Neuronal stem cell (in vitro differentiated cells): ENCODE data around the gene SPOCD1.

Source experiments
- DNase-seq: peaks from one replicate; pipeline ENCODE4 v3.0.0-alpha.2; 2013; ENCODE audit warnings: low spot score
- H2AFZ ChIP-seq: one replicate; pipeline ENCODE4 v1.6.1; 2013; ENCODE audit warnings: mild to moderate bottlenecking, low read length, inconsistent platforms
- H2AK5ac ChIP-seq: 2 replicates; pipeline ENCODE4 v1.6.1; 2013; ENCODE audit warnings: low read depth, mild to moderate bottlenecking, inconsistent platforms, low read length, moderate library complexity, mixed read lengths
- H2BK120ac ChIP-seq: 2 replicates; pipeline ENCODE4 v1.6.1; 2013; ENCODE audit warnings: low read depth, mild to moderate bottlenecking, inconsistent platforms, low read length, moderate library complexity, mixed read lengths
- H2BK12ac ChIP-seq: one replicate; pipeline ENCODE4 v1.6.1; 2013; ENCODE audit warnings: low read length, inconsistent platforms
- H2BK15ac ChIP-seq: 2 replicates; pipeline ENCODE4 v1.6.1; 2013; ENCODE audit warnings: mild to moderate bottlenecking, low read length, inconsistent platforms, mixed read lengths
- H2BK5ac ChIP-seq: one replicate; pipeline ENCODE4 v1.6.1; 2013; ENCODE audit warnings: inconsistent platforms, mild to moderate bottlenecking, low read length, moderate library complexity
- H3K14ac ChIP-seq: one replicate; pipeline ENCODE4 v1.6.1; 2013; ENCODE audit warnings: low read length, inconsistent platforms
- H3K18ac ChIP-seq: 2 replicates; pipeline ENCODE4 v1.6.1; 2013; ENCODE audit warnings: low read length, inconsistent platforms
- H3K23ac ChIP-seq: 2 replicates; pipeline ENCODE4 v1.6.1; 2013; ENCODE audit warnings: low read depth, mild to moderate bottlenecking, mixed read lengths, low read length, inconsistent platforms; ENCODE audit not compliant: poor library complexity
- H3K27ac ChIP-seq: replicated peaks from 3 replicates; pipeline ENCODE4 v1.5.1; 2013; ENCODE audit warnings: low read length, inconsistent platforms
- H3K27me3 ChIP-seq, 3 experiments: 2 replicates each; pipeline ENCODE4 v1.6.1; 2013; ENCODE audit warnings: low read length in 3 of 3, mild to moderate bottlenecking in 2 of 3, inconsistent platforms in 1 of 3, low read depth in 1 of 3, mixed read lengths in 1 of 3, moderate library complexity in 1 of 3; ENCODE audit not compliant: control insufficient read depth in 3 of 3, insufficient read depth in 3 of 3
- H3K36me3 ChIP-seq, 2 donors: replicated peaks in 1 of 2; 2 replicates each; pipeline ENCODE4 v1.6.1; 2013; ENCODE audit warnings: low read length in 2 of 2; ENCODE audit not compliant: control insufficient read depth in 2 of 2, insufficient read depth in 2 of 2
- H3K4ac ChIP-seq: 2 replicates; pipeline ENCODE4 v1.6.1; 2013; ENCODE audit warnings: inconsistent platforms, mild to moderate bottlenecking, low read length, moderate library complexity
- H3K4me1 ChIP-seq, 2 donors: 1 replicate in 1 of 2; 2 replicates in 1 of 2; pipeline ENCODE4 v1.6.1; 2013; ENCODE audit warnings: low read length in 2 of 2, low read depth in 1 of 2; ENCODE audit not compliant: control insufficient read depth in 2 of 2, insufficient read depth in 1 of 2
- H3K4me2 ChIP-seq: one replicate; pipeline ENCODE4 v1.6.1; 2013; ENCODE audit warnings: mild to moderate bottlenecking, low read length, inconsistent platforms; ENCODE audit not compliant: insufficient read depth, poor library complexity, severe bottlenecking
- H3K4me3 ChIP-seq, 2 donors: 2 replicates each; pipeline ENCODE4 v1.5.1; 2013; ENCODE audit warnings: low read length in 2 of 2, mild to moderate bottlenecking in 2 of 2, inconsistent platforms in 1 of 2, moderate library complexity in 1 of 2
- H3K79me1 ChIP-seq: one replicate; pipeline ENCODE4 v1.6.1; 2013; ENCODE audit warnings: low read depth, mild to moderate bottlenecking, inconsistent platforms, low read length, moderate library complexity
- H3K9ac ChIP-seq: one replicate; pipeline ENCODE4 v1.6.1; 2013; ENCODE audit warnings: mild to moderate bottlenecking, low read depth, low read length, inconsistent platforms; ENCODE audit not compliant: poor library complexity
- H3K9me3 ChIP-seq, 2 donors: replicated peaks in 1 of 2; 2 replicates each; pipeline versions ENCODE3 to v1.6.1; 2013; ENCODE audit warnings: low read length in 2 of 2, mild to moderate bottlenecking in 2 of 2, inconsistent platforms in 1 of 2, low read depth in 1 of 2, mixed read lengths in 1 of 2, moderate library complexity in 1 of 2; ENCODE audit not compliant: control insufficient read depth in 2 of 2, insufficient read depth in 1 of 2
- H4K8ac ChIP-seq: one replicate; pipeline ENCODE4 v1.6.1; 2013; ENCODE audit warnings: low read depth, mild to moderate bottlenecking, inconsistent platforms, low read length, moderate library complexity
- H4K91ac ChIP-seq: one replicate; pipeline ENCODE4 v1.6.1; 2013; ENCODE audit warnings: low read length, low read depth, mild to moderate bottlenecking, inconsistent platforms; ENCODE audit not compliant: poor library complexity
- WGBS, 2 donors: extraction: QIAGEN DNeasy Blood & Tissue Kit; methylation state at CpG; one replicate each; pipeline ENCODE4 v1.1.7; 2013; ENCODE audit warnings: missing lambda C conversion rate in 2 of 2, mixed read lengths in 1 of 2; ENCODE audit not compliant: insufficient read length in 2 of 2, insufficient replicate concordance in 1 of 2; ENCODE audit errors: extremely low coverage in 2 of 2; 5-methylcytosine and 5-hydroxymethylcytosine counted together

SPOCD1 gene

GRCh38 chr1:31855038-31855845 is 39.4 kb upstream of the SPOCD1 start:
- DNase-seq = no peak
- no peaks in the 10 kb centered on the region for H3K79me1 ChIP-seq
- H3K14ac ChIP-seq = peak overlapping the region; percentile 6
- no peak overlapping the region for H3K4me2 ChIP-seq
- peak overlapping the region; percentile 56 for H4K8ac ChIP-seq
- WGBS, 2 donors = no CpG with 5 or more reads among the region's 12 CpGs
- H3K9me3 ChIP-seq = no peaks in the 10 kb centered on the region
- H2BK12ac ChIP-seq = no peak overlapping the region
- H2BK15ac ChIP-seq = no peak overlapping the region
- no peak overlapping the region for H3K4me3 ChIP-seq
- H3K4ac ChIP-seq = no peak overlapping the region
- no peak overlapping the region for H3K9ac ChIP-seq
- H2AFZ ChIP-seq = peak overlapping the region; percentile 88
- H2BK5ac ChIP-seq = no peak overlapping the region
- H3K4me1 ChIP-seq = peaks cover 3 to 8% of the 10 kb centered on the region in 2 donors
- H3K36me3 ChIP-seq = no peaks in the 10 kb centered on the region
- H2AK5ac ChIP-seq = peak overlapping the region; percentile 22
- H3K18ac ChIP-seq = no peak overlapping the region
- no peak overlapping the region for H2BK120ac ChIP-seq
- H3K27me3 ChIP-seq = peaks cover 0 to 4% (median 0%) of the 10 kb centered on the region in 3 experiments
- no peak overlapping the region for H4K91ac ChIP-seq
- no peak overlapping the region for H3K27ac ChIP-seq
- H3K23ac ChIP-seq = no peak overlapping the region

DNA sequence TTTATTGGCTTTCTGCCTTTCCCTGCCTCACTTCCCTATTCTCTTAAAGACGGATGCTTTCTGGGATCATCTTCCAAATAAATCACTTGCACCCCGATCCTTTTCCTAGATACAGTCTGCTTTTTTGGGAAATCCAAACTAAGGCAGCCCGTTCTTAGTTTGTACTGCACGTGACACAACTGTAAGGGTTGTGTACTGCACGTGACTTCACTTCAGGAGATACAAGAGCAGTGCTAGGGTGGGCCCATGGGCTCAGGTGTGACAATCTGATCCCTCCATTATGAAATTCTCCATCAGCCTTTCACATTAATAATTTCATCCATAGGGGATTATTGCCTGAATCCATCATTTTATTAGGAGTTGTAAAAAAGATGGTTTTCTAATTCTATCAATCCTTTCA is 33.8 kb upstream of the SPOCD1 start:
- no peak overlapping the region for H2BK120ac ChIP-seq
- H3K27me3 ChIP-seq = peaks cover 0 to 3% (median 0%) of the 10 kb centered on the region in 3 experiments
- H3K4me1 ChIP-seq = no peaks in the 10 kb centered on the region
- no peak overlapping the region for H2BK12ac ChIP-seq
- no peak for DNase-seq
- no peak overlapping the region for H4K91ac ChIP-seq
- H3K27ac ChIP-seq = no peak overlapping the region
- H2AK5ac ChIP-seq = no peak overlapping the region
- no peak overlapping the region for H3K14ac ChIP-seq
- H3K36me3 ChIP-seq = no peaks in the 10 kb centered on the region
- H2AFZ ChIP-seq = no peak overlapping the region
- no peaks in the 10 kb centered on the region for H3K9me3 ChIP-seq
- WGBS, 2 donors = no CpG with 5 or more reads among the region's 5 CpGs
- no peak overlapping the region for H2BK5ac ChIP-seq
- H3K4ac ChIP-seq = no peak overlapping the region
- no peak overlapping the region for H2BK15ac ChIP-seq
- no peak overlapping the region for H3K9ac ChIP-seq
- no peak overlapping the region for H3K23ac ChIP-seq
- H3K79me1 ChIP-seq = no peaks in the 10 kb centered on the region
- no peak overlapping the region for H3K4me3 ChIP-seq
- no peak overlapping the region for H4K8ac ChIP-seq
- no peak overlapping the region for H3K18ac ChIP-seq
- no peak overlapping the region for H3K4me2 ChIP-seq

DNA sequence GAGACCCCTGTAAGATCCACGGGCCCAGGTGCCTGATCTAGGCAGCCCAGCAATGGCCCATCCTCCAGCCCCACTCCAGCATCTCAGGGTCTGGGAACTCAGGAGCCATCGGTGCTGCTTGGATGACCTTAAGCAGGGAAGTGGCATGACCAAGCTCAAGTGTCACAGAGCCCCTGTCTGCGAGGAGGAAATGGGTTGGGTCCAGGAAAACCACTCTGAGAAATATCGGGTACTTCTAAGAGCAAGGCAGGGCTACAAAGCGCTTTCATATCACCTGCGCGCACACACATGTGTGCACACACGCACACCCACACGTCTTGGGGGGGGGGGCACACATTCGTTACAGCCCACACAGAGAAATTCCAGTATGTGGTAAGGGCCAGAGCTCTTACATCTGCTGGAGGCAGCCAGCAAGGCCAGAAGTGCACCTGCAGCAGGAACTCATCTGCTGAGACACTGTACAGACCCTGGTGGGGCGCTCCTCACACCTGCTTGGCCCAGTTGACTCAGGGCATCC is 32.6 kb upstream of the SPOCD1 start:
- Histone ChIP-seq H3K27me3 (peaks cover 0 to 3% (median 0%) of the 10 kb centered on the region in 3 experiments), H2AFZ (no peak overlapping the region), H2BK120ac (no peak overlapping the region), H3K4me1 (no peaks in the 10 kb centered on the region), H3K23ac (peak overlapping the region; percentile 65), H2BK5ac (no peak overlapping the region), H3K79me1 (no peaks in the 10 kb centered on the region), H3K4ac (no peak overlapping the region), H2AK5ac (no peak overlapping the region), H3K14ac (no peak overlapping the region), H4K91ac (no peak overlapping the region), H3K27ac (no peak overlapping the region), H3K4me2 (no peak overlapping the region), H3K36me3 (no peaks in the 10 kb centered on the region), H3K4me3 (no peak overlapping the region), H4K8ac (peak overlapping the region; percentile 48), H2BK12ac (no peak overlapping the region), H3K9me3 (no peaks in the 10 kb centered on the region), H3K9ac (no peak overlapping the region), H2BK15ac (no peak overlapping the region), H3K18ac (peak overlapping the region; percentile 35)
- DNase-seq = no peak
- no CpG with 5 or more reads among the region's 11 CpGs for WGBS, 2 donors

- no peaks in the 10 kb centered on the region for H3K36me3 ChIP-seq
- no peak overlapping the region for H2AFZ ChIP-seq
Measured at GRCh38 chr1:31846484-31846883, 30.7 kb upstream of the SPOCD1 start.

More at GRCh38 chr1:31846484-31846883, 30.7 kb upstream of the SPOCD1 start:
- Histone ChIP-seq H3K4me1 (no peaks in the 10 kb centered on the region), H2BK120ac (no peak overlapping the region), H3K27me3 (peaks cover 0 to 3% (median 0%) of the 10 kb centered on the region in 3 experiments), H3K4me2 (no peak overlapping the region), H3K79me1 (no peaks in the 10 kb centered on the region), H3K9ac (no peak overlapping the region), H2BK5ac (no peak overlapping the region), H2BK12ac (no peak overlapping the region), H3K14ac (no peak overlapping the region), H4K91ac (no peak overlapping the region), H2BK15ac (no peak overlapping the region), H3K27ac (no peak overlapping the region), H4K8ac (no peak overlapping the region), H3K4ac (no peak overlapping the region), H2AK5ac (no peak overlapping the region), H3K18ac (no peak overlapping the region), H3K9me3 (no peaks in the 10 kb centered on the region), H3K23ac (no peak overlapping the region), H3K4me3 (no peak overlapping the region)
- DNase-seq = no peak
